Measurements from ENCODE around the gene MTCH1. TPM values are rescaled to one million over a fixed set of nuclear protein-coding genes. Genes with fewer than 3 reads are reported as not detected.

Gene MTCH1
- total and polyA plus RNA-seq, 9 of the 15 experiments (the other 6 are each of a cell fraction or from before 2014, with no cell fraction given), result 7.9 to 161 (median 118) TPM

GRCh38 chr6:37018198-37019064 is 32.4 kb upstream of the MTCH1 start (continued):
- TF ChIP-seq MLLT1 (IDR thresholded peaks at IDR 0.05) (no peak; a peak in 2 of 4 replicates), BACH1 (tag; IDR thresholded peaks at IDR 0.05) (no peak), ZEB2 (IDR thresholded peaks at IDR 0.05) (no peak; the same call in 1 of the 2 replicates), PML (IDR thresholded peaks at IDR 0.05; ENCODE audit: low read length) (0 out of 2 replicates have a peak, but pooled peaks have one; percentile 47), ZNF431 (CRISPR knock-in tag; IDR thresholded peaks at IDR 0.05) (0 out of 2 replicates have a peak, but pooled peaks have one; percentile 25), DPF2 (IDR thresholded peaks at IDR 0.05) (no peak), MITF (IDR thresholded peaks at IDR 0.05) (no peak), PCBP2 (IDR thresholded peaks at IDR 0.05; ENCODE audit: low read depth, low read length, poor library complexity, severe bottlenecking) (no peak), GATAD2A (IDR thresholded peaks at IDR 0.05) (no peak), ZNF668 (CRISPR knock-in tag; IDR thresholded peaks at IDR 0.05) (no peak), GTF2A2 (tag; IDR thresholded peaks at IDR 0.05) (no peak), ZNF639 (CRISPR knock-in tag; conservative IDR thresholded peaks at IDR 0.05 in 1 of 2, IDR thresholded peaks at IDR 0.05 in 1 of 2) (no peak), ESRRB (CRISPR knock-in tag; IDR thresholded peaks at IDR 0.05; ENCODE audit: borderline replicate concordance) (no peak), ZNF354B (CRISPR knock-in tag; IDR thresholded peaks at IDR 0.05) (no peak), DNMT1 (IDR thresholded peaks at IDR 0.05) (no peak), POLR2H (tag; IDR thresholded peaks at IDR 0.05; ENCODE audit: low read depth) (no peak), NFATC3 (IDR thresholded peaks at IDR 0.05) (no peak), RBM39 (optimal IDR thresholded peaks at IDR 0.05; ENCODE audit: low read depth, low read length) (peak; percentile 69), TFAM (CRISPR knock-in tag; conservative IDR thresholded peaks at IDR 0.05) (no peak), POLR2AphosphoS2 (IDR thresholded peaks at IDR 0.05; ENCODE audit: low read length) (no peak), RAD21 (CRISPR knock-in tag; conservative IDR thresholded peaks at IDR 0.05 in 1 of 2, IDR thresholded peaks at IDR 0.05 in 1 of 2) (peak; percentile 92 to 98), FOXP4 (CRISPR knock-in tag; IDR thresholded peaks at IDR 0.05; ENCODE audit: borderline replicate concordance) (no peak), ZFX (CRISPR knock-in tag; IDR thresholded peaks at IDR 0.05) (no peak)
